ENCODE data around the gene TTLL9.

DNA sequence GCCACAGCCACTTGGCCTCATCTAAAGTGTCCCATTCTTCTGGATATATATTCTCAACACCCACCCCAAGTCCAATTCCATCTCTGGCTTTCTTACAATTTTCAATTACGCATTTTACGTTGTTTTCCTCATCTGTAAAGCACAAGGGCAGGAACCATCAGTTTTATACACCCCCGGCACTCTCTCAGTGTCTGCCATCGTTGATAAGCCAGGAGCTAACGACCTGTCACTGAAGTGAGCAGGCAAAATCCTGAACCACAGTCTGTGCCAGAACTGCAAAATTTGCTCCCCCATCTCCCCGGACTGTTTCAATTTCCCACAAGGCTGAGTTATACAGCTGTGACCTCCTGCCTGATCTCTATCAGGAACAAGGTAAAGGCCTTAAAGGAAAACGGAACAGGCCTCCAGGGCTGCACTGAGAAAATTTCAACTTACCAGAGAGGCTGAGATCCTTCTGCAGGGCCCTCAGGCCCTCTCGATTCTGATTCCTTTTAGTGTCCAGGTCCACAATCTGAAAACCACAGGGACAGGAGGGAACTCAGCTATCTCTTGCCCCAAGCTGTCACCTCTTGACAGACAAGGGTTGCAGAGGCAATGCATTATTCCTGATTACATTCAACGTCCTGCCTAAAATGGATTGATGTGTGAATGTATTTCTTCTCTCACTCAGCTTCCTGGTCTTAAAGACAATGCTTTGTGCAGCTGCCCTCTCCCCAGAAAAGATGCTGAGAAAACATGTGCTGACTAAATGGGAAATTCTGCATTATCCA, 79.6 kb downstream of the TTLL9 start:
- TF ChIP-seq, protein P1, sequence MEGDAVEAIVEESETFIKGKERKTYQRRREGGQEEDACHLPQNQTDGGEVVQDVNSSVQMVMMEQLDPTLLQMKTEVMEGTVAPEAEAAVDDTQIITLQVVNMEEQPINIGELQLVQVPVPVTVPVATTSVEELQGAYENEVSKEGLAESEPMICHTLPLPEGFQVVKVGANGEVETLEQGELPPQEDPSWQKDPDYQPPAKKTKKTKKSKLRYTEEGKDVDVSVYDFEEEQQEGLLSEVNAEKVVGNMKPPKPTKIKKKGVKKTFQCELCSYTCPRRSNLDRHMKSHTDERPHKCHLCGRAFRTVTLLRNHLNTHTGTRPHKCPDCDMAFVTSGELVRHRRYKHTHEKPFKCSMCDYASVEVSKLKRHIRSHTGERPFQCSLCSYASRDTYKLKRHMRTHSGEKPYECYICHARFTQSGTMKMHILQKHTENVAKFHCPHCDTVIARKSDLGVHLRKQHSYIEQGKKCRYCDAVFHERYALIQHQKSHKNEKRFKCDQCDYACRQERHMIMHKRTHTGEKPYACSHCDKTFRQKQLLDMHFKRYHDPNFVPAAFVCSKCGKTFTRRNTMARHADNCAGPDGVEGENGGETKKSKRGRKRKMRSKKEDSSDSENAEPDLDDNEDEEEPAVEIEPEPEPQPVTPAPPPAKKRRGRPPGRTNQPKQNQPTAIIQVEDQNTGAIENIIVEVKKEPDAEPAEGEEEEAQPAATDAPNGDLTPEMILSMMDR (conservative IDR thresholded peaks at IDR 0.05; ENCODE audit: low read depth, low read length): no peak
- no peak for TF ChIP-seq EZH2 (IDR thresholded peaks at IDR 0.05; ENCODE audit: borderline replicate concordance, low read depth, low read length, poor library complexity, severe bottlenecking)
